Naive B cell (primary cell): ENCODE results near the gene SCGB1C1. TPM values are rescaled to one million over a fixed set of nuclear protein-coding genes. Genes with fewer than 3 reads are reported as not detected.
"Not testable (repeated sequence)": the region's sequence is repeated elsewhere in the genome, so short reads cannot be mapped to it uniquely, and the experiment has no call there.

ENCODE experiments used
- ATAC-seq, 2 donors: fragments of 150-1000 bp; cut with Tn5 transposase; 2 replicates each; pipeline ENCODE4 v1.10.0; 2021; ENCODE audit warnings: low read depth in 2 of 2, mild to moderate bottlenecking in 2 of 2, moderate library complexity in 2 of 2
- DNase-seq: peaks from one replicate; pipeline ENCODE4 v3.0.0; 2022
- H3K27ac Mint-ChIP-seq, 6 donors: one replicate each; pipeline ENCODE4 v1.8.0; 2020 to 2022; ENCODE audit warnings: mild to moderate bottlenecking in 6 of 6, mixed read lengths in 6 of 6, moderate library complexity in 5 of 6, inconsistent platforms in 2 of 6
- H3K27me3 Mint-ChIP-seq, 3 donors: one replicate each; pipeline ENCODE4 v1.8.0; 2021 to 2022; ENCODE audit warnings: mixed read lengths in 3 of 3, mild to moderate bottlenecking in 1 of 3
- H3K36me3 Mint-ChIP-seq, 2 donors: one replicate each; pipeline ENCODE4 v1.8.0; 2020 to 2022; ENCODE audit warnings: mixed read lengths in 2 of 2, inconsistent platforms in 1 of 2, mild to moderate bottlenecking in 1 of 2
- H3K4me1 Mint-ChIP-seq, 3 donors: one replicate each; pipeline ENCODE4 v1.8.0; 2020 to 2022; ENCODE audit warnings: mixed read lengths in 3 of 3, inconsistent platforms in 1 of 3, mild to moderate bottlenecking in 1 of 3, moderate library complexity in 1 of 3
- H3K4me3 Mint-ChIP-seq, 8 donors: one replicate each; pipeline ENCODE4 v1.8.0; 2020 to 2022; ENCODE audit warnings: mild to moderate bottlenecking in 8 of 8, mixed read lengths in 8 of 8, moderate library complexity in 8 of 8, inconsistent platforms in 2 of 8
- H3K9me3 Mint-ChIP-seq, 7 donors: one replicate each; pipeline ENCODE4 v1.8.0; 2020 to 2022; ENCODE audit warnings: mixed read lengths in 7 of 7, mild to moderate bottlenecking in 5 of 7, inconsistent platforms in 2 of 7, moderate library complexity in 1 of 7
- polyA plus RNA-seq, 6 donors: library from polyadenylated mRNA; unstranded; fragments of 300-500 nt; fragmentation: Illumina TruSeq; gene quantifications; one replicate each; pipeline ENCODE4 v1.2.3, GENCODE V29; 2021; ENCODE audit warnings: low read depth in 6 of 6

Gene SCGB1C1
- polyA plus RNA-seq, 6 donors from 2014 or later, result 1.9 to 2.1 TPM; not detected in 4

DNA sequence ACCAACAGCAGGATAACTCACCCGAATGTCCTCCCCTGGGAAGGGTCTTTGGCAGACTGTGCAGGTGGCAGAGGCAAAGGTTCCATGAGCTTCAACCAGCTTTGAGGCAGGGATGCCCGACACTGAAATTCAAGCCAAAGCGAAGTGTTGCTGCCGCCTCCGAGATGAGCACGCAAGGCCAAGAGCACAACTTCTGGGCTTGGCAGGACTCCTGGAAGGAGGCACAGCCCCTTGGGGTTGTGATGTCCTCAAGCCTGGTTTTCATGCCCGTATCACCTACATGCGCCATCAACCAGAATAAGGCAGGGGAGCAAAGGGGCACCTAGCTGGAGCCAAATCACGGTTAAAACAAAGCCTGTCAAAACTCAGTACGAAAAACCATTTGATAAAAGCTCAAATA lies 37.6 kb downstream of the SCGB1C1 start:
- ATAC-seq (no peak), DNase-seq (no peak)
- H3K36me3 Mint-ChIP-seq, result no peaks in the 10 kb centered on the region
- no peak overlapping the region for H3K27ac Mint-ChIP-seq
- H3K9me3 Mint-ChIP-seq, result no peaks in the 10 kb centered on the region
- H3K27me3 Mint-ChIP-seq, result no peaks in the 10 kb centered on the region
- H3K4me3 Mint-ChIP-seq, result no peak overlapping the region
- peaks cover 9 to 15% (median 14%) of the 10 kb centered on the region in 3 donors for H3K4me1 Mint-ChIP-seq

DNA sequence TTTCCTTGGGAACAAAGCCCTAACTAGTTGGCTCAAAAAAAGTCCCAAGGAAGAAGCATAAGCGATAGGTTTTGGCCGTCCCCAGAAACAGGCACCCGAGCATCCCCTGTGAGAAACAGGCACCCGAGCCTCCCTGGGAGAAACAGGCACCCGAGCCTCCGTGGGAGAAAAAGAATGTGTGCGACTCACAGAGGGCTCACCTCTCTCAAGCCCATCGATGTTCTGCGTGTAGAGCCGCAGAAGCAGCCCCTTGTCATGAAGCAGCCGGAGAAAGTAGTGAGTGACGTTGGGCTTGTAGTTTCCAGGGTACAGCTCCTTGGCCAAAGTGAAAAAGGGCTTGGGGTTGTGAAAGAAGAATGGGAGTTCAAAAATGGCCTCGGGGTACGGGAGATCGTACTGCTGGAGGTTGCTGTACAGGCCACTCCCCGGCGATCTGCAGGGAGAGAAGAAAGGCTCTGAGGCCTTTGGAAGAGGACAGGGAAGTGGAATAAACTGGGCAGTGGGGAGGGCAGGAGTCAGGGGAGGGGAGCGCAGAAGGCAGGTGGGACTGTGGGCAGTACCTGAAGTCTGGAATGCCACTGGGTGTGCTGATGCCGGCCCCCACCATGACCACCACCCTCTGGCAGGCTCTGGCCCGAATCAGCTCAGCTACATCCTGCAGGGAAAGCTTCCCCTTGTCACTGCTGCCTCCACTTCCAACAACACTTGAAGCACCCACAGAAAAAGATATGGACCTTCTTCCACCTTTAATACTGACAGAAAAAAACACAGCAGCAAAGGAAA lies 40.1 kb downstream of the SCGB1C1 start:
- Mint-ChIP-seq H3K9me3 (no peaks in the 10 kb centered on the region), H3K27ac (peak overlapping the region in 2 of 6 donors; percentile 38 to 58), H3K4me3 (peak overlapping the region in 4 of 8 donors; percentile 5 to 88 (median 62)), H3K36me3 (no peaks in the 10 kb centered on the region), H3K27me3 (no peaks in the 10 kb centered on the region), H3K4me1 (peaks cover 14 to 25% (median 20%) of the 10 kb centered on the region in 3 donors)
- no peak for DNase-seq
- ATAC-seq, result no peak

DNA sequence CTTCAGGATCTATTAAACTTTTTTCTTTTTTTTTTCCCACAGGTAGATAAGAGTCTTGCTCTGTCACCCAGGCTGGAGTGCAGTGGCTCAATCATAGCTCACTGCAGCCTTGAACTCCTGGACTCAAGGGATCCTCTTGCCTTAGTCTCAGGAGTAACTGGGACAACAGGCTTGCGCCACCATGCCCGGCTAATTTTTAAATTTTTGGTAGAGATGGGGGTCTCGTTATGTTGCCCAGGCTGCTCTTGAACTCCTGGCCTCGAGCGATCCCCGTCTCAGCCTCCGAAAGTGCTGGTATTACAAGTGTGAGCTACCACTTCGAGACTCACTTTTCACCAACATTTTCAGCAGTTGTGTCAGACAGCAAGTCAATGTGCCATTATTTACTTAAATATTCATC lies 42.3 kb downstream of the SCGB1C1 start:
- peak overlapping the region in 4 of 6 donors; percentile 91 to 98 (median 96) for H3K27ac Mint-ChIP-seq

DNA sequence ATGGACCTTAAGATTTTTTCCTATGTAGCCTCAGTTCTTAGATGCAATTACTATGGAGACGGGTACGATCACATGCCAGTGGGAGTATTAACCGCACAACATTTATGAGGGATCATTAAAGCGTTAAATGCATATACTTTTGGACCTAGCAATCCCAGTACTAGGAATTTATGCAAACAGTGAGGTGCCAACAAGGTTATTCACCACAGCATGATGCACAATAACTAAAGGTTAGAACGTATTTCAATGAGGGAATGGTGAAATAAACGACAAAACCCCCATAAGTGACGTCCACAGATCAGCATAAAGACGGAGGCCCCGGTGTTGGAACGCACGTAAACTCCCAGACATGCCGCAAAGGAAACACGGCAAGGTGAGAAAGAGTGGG lies 42.7 kb downstream of the SCGB1C1 start:
- Mint-ChIP-seq H3K4me3 (peak overlapping the region; percentile 88 to 97 (median 91)), H3K9me3 (no peaks in the 10 kb centered on the region), H3K36me3 (no peaks in the 10 kb centered on the region), H3K27me3 (no peaks in the 10 kb centered on the region), H3K4me1 (peaks cover 24 to 32% (median 27%) of the 10 kb centered on the region in 3 donors), H3K27ac (peak overlapping the region; percentile 71 to 98 (median 93))
- no peak for DNase-seq
- peak; percentile 11 to 13 for ATAC-seq

More for the DNA sequence above, 42.3 kb downstream of the SCGB1C1 start:
- Mint-ChIP-seq H3K4me1 (peaks cover 22 to 32% (median 27%) of the 10 kb centered on the region in 3 donors), H3K27me3 (no peaks in the 10 kb centered on the region), H3K4me3 (peak overlapping the region; percentile 88 to 97 (median 91)), H3K36me3 (no peaks in the 10 kb centered on the region), H3K9me3 (no peaks in the 10 kb centered on the region)
- DNase-seq, result no peak
- no peak for ATAC-seq

DNA sequence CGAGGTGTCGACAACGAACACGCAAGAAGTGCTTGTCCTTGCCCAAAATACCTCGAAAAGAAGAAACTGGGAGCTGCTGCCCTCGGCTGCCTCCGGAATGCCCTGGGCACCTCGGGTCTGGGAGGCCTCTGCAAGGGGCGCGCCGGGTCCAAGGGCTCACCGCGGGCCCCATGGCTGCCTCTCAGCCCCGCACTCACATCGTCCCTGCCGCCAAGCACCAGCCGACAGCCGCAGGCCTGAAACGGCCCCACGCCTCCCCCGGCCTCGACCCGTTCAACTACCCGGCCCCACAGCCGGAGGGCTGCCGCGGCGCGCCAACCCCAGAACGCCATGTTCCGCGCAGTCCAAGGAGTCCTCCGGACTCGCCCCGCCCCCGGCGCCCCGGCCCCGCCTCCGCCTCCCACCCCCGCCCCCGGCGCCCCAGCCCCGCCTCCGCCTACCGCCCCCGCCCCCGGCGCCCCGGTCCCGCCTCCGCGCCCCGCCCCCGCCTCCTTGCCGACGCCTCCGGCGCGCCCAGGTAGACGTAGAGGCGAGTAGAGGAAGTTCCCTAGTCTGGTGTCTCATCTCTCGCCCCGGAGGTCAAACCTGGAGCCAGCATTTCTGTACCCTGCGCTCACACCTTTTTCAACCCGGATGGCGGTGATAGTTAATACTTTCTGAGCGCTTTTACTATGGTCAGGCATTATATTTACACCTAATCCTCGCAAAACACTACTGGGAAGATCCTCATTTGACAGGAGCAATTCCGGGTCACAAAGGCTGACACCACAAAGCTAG lies 43.3 kb downstream of the SCGB1C1 start, which contains the start of gene SIRT3:
Gene SIRT3, minus strand, starts transcription at position 346 of the 777 bp plus-strand sequence. Its CDS starts 14 bp downstream, at position 332.
- peak within 1 kb of the TSS; percentile 88 to 100 (median 98) for H3K4me3 Mint-ChIP-seq
- H3K9me3 Mint-ChIP-seq, result no peaks in the 10 kb centered on the region
- peak within 1 kb of the TSS; percentile 98 to 100 (median 100) for H3K27ac Mint-ChIP-seq
- DNase-seq (peak; percentile 84), ATAC-seq (peak; percentile 86)
- no peaks in the 10 kb centered on the region for H3K27me3 Mint-ChIP-seq
- H3K4me1 Mint-ChIP-seq, result peaks cover 24 to 32% (median 29%) of the 10 kb centered on the region in 3 donors
- peaks cover under 1% of the 10 kb centered on the region in 2 donors for H3K36me3 Mint-ChIP-seq

DNA sequence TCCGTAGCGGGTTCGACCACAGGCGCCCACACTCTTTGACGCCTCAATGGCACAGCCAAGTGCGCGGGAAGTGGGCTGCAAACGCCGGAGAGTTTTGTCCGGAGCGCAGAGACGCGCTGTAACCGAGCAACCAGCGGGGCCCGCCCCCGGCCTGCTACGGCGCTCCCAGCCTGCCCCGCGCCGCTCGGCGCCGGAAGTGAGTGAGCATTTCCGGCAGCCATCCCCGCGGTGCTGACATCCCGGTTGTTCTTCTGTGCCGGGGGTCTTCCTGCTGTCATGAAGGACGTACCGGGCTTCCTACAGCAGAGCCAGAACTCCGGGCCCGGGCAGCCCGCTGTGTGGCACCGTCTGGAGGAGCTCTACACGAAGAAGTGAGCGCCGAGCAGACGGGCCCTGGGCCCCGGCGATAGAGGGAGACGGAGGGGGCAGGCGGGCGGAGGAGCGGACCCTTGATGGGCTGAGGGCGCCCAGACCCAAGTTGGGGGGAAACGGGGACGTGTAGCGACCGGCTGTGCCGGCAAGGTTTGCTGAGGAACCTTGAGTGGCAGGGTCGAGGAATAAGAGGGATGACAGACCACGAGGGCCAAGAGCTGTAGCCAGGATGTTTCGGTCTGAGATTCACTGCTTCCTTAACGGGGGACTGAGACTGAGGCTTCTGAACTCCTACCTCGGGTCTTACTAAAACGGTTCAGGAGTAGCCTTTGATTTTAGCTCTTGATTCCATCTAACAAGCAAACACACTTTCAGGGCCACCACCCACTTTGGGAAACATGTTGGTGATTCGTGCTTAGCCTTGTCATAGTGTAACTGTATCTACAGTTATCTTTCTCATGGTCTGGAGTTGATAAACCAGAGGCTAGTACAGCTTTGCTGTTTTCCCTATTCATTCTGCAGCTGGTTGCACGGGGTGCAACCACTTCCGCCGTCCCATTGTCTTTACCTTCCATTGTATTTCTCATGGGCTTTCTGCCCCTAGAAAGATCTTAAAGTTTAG lies 44.2 kb downstream of the SCGB1C1 start, which contains the start of gene PSMD13:
Gene PSMD13, plus strand, starts transcription at position 203 of the 994 bp plus-strand sequence. Its CDS starts 74 bp downstream, at position 277.
- H3K27ac Mint-ChIP-seq, result peak within 1 kb of the TSS; percentile 98 to 100 (median 100)

DNA sequence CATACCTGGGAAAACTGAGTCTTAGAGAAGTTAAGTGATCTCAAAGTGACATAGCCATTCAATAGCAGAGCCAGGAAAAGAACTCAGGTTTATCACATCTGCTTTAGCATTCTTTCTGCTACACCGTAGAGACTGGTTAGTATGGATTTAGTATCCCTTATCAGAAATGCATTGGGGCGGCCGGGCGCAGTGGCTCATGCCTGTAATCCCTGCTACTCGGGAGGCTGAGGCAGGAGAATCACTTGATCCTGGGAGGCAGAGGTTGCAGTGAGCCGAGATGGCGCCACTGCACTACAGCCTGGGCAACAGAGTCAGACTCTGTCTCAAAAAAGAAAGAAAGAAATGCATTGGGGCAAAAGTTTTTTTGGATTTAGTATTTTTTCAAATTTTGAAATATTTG lies 45.5 kb downstream of the SCGB1C1 start:
- H3K9me3 Mint-ChIP-seq, H3K27me3 Mint-ChIP-seq, ATAC-seq, DNase-seq: not testable (repeated sequence)
- peak overlapping the region in 7 of 8 donors; percentile 6 to 99 (median 55) for H3K4me3 Mint-ChIP-seq
- H3K27ac Mint-ChIP-seq, result peak overlapping the region in 3 of 6 donors; percentile 22 to 98 (median 64)
- H3K4me1 Mint-ChIP-seq, result peaks cover 34 to 48% (median 45%) of the 10 kb centered on the region in 3 donors
- peaks cover 11 to 16% of the 10 kb centered on the region in 2 donors for H3K36me3 Mint-ChIP-seq

More for the DNA sequence above, 44.2 kb downstream of the SCGB1C1 start, which contains the start of gene PSMD13:
- DNase-seq (peak; percentile 87), ATAC-seq (peak; percentile 82)
- peaks cover 6 to 9% of the 10 kb centered on the region in 2 donors for H3K36me3 Mint-ChIP-seq
- no peaks in the 10 kb centered on the region for H3K9me3 Mint-ChIP-seq
- no peaks in the 10 kb centered on the region for H3K27me3 Mint-ChIP-seq
- H3K4me1 Mint-ChIP-seq, result peaks cover 32 to 40% (median 38%) of the 10 kb centered on the region in 3 donors
- peak within 1 kb of the TSS; percentile 88 to 100 (median 98) for H3K4me3 Mint-ChIP-seq

DNA sequence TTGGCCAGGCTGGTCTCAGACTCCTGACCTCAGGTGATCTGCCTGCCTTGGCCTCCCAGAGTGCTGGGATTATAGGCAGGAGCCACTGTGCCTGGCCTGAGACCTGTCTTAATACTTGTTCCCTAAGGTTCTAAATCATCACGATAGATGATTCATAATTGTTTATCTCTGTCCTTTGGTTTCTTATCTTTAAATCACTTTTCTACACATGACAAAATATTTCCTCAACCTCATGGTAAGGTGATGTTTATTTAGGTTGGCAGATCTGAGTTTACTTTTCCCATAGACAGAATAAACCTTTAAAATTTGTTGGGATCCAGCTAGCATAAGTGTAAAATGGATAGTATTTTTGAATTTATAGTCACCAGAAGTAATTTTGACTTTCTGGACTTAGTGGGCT lies 47.4 kb downstream of the SCGB1C1 start:
- Mint-ChIP-seq H3K27me3 (no peaks in the 10 kb centered on the region), H3K27ac (peak overlapping the region in 1 of 6 donors; percentile 83), H3K36me3 (peaks cover 15 to 21% of the 10 kb centered on the region in 2 donors), H3K4me3 (peak overlapping the region in 1 of 8 donors; percentile 88), H3K4me1 (peaks cover 32 to 49% (median 42%) of the 10 kb centered on the region in 3 donors), H3K9me3 (no peaks in the 10 kb centered on the region)
- ATAC-seq, result no peak
- DNase-seq, result no peak

DNA sequence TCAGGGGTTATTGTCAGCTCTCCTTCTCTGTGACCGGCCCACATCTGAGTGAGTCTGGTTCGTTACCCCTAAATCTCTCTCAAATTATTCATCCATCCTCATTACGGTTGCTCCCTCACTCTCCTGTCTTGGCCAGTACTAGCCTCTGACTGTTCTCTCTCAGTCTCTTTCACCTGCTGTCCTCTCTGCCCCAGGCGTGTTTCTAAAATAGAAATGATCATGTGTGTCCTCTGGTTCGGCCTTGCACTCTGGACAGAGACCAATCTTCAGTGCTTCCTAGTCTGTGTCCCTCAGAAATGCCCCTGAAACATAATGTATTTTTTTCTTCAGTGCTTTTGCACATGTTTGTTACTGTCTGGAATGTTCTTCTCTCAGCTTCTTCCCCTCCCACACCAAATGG lies 48.8 kb downstream of the SCGB1C1 start:
- H3K27me3 Mint-ChIP-seq, result no peaks in the 10 kb centered on the region
- DNase-seq (no peak), ATAC-seq (no peak)
- H3K4me3 Mint-ChIP-seq, result peak overlapping the region in 2 of 8 donors; percentile 13 to 45
- H3K36me3 Mint-ChIP-seq, result peaks cover 16 to 28% of the 10 kb centered on the region in 2 donors
- H3K27ac Mint-ChIP-seq, result peak overlapping the region in 4 of 6 donors; percentile 18 to 84 (median 58)
- H3K4me1 Mint-ChIP-seq, result peaks cover 26 to 42% (median 37%) of the 10 kb centered on the region in 3 donors
- no peaks in the 10 kb centered on the region for H3K9me3 Mint-ChIP-seq

Other genes starting within 250 kb of the SCGB1C1 start
- gene BET1L, start 14.3 kb downstream of the SCGB1C1 start, polyA plus RNA-seq, result 10 to 100 TPM; 23.4 to 72.3 (median 44.7) TPM
- gene RIC8A, start 14.6 kb downstream of the SCGB1C1 start, polyA plus RNA-seq, result 10 to 100 TPM; 66.8 to 83.6 (median 72.6) TPM
- 10 to 100 TPM in 3 of 6 donors, 1 to 10 TPM in 3; 1.4 to 14.2 (median 8.8) TPM for gene SIRT3, start 43.3 kb downstream of the SCGB1C1 start, polyA plus RNA-seq
- 100 to 1,000 TPM; 193 to 258 (median 215) TPM for gene PSMD13, start 43.9 kb downstream of the SCGB1C1 start, polyA plus RNA-seq
- gene NLRP6, start 85.3 kb downstream of the SCGB1C1 start, polyA plus RNA-seq, result 1 to 10 TPM; 1.4 to 3.3 (median 2.2) TPM
- 1 to 10 TPM; 3.4 to 8.3 (median 4.3) TPM for gene PGGHG, start 96.0 kb downstream of the SCGB1C1 start, polyA plus RNA-seq
- gene IFITM5, start 106.4 kb downstream of the SCGB1C1 start, polyA plus RNA-seq, result not detected
- gene IFITM2, start 114.7 kb downstream of the SCGB1C1 start, polyA plus RNA-seq, result 1,000 to 10,000 TPM in 4 of 6 donors, 100 to 1,000 TPM in 2; 915 to 1,467 (median 1,288) TPM
- gene IFITM1, start 121.0 kb downstream of the SCGB1C1 start, polyA plus RNA-seq, result 100 to 1,000 TPM; 152 to 299 (median 164) TPM
- gene IFITM3, start 127.8 kb downstream of the SCGB1C1 start, polyA plus RNA-seq, result 100 to 1,000 TPM in 1 of 6 donors, 10 to 100 TPM in 3, 1 to 10 TPM in 1, under 1 TPM in 1; 0.71 to 178 (median 64.1) TPM
- gene B4GALNT4, start 176.4 kb downstream of the SCGB1C1 start, polyA plus RNA-seq, result not detected
- gene PKP3, start 201.1 kb downstream of the SCGB1C1 start, polyA plus RNA-seq, result under 1 TPM in 2 of 6 donors, not detected in 4; 0.09 to 0.13 TPM
- gene SIGIRR, start 221.9 kb downstream of the SCGB1C1 start, polyA plus RNA-seq, result 10 to 100 TPM; 30.4 to 72.0 (median 53.5) TPM
- 1 to 10 TPM in 5 of 6 donors, not detected in 1; 1.9 to 4.5 (median 3.4) TPM for gene ANO9, start 248.9 kb downstream of the SCGB1C1 start, polyA plus RNA-seq